HG03354 (cell line): ENCODE data around the gene ASB2.

Experiments used
- ATAC-seq: cut with Tn5 transposase; IDR thresholded peaks from one replicate; pipeline ENCODE4 v1.9.1; 2021; ENCODE audit warnings: mild to moderate bottlenecking; ENCODE audit not compliant: unreplicated experiment, poor library complexity, severe bottlenecking

Gene ASB2

DNA sequence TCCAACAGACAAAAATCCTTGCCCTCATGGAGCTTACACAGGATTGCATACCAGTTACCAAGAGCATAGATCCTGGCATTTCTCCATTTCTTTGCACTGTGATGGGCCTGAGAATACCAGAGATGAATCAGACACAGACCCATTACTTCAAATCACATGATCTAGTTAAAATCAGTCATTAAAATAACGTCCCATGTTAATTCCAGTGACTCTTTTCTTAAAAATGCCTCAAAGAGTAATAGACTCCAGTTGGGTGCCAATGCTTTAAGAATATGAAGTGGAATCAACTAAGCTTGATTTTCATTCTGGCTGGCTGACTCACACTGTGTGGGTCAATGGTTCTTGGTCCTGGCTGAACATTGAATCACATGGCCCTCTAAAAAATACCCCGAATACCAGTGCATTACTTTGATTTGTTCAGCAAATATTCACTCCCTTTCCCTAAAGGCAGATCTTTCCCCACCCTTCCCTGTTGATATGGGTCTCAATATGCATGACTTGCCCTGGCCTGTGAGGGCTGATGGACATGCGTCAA is 11.0 kb downstream of the ASB2 start:
- ATAC-seq, result no peak

DNA sequence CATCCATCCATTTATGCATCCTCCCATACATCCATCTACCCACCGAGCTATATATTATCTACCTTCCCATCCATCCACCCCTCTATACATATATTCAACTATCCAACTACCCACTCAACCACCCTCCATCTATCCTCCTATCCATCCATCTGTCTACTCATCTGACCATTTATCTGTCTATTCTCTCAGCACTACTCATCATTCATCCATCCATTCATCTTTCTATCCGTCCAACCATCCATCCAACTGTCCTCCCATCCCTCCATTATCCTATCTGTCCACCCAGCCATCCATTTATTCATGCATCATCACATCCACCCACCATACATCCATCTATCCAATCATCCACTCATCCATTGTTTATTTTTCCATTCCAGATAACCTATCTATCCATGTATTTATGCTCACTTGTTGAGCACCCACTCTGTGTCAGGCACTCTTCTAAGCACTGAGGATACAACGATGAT is 11.5 kb downstream of the ASB2 start:
- ATAC-seq, result no peak

- ATAC-seq, result no peak
These were observed 12.1 kb downstream of the ASB2 start for GRCh38 chr14:93964281-93964680.

DNA sequence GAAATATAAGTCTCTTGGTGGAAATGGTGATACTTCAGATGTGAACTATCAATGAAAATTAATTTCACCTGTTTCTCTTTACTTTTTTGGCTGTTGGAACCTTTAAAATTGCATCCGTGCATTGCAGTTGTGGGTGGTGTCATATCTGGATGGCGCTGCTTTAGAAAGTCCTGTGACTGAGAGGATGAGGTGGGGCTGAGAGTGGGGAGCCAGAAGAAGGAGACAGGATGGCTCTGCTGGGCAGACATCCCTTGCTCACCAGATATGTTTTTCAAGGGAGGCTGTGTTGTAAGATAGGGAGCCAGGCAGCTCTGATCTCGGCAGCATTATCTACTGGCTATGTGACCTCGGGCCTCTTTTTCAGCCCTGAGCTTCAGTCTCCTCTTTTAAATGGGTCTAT is 12.7 kb downstream of the ASB2 start:
- ATAC-seq, result no peak

- ATAC-seq, result peak; percentile 68
These were observed 13.4 kb downstream of the ASB2 start for GRCh38 chr14:93962701-93963601.

- ATAC-seq, result no peak
These were observed 14.8 kb downstream of the ASB2 start for GRCh38 chr14:93961620-93962019.

- ATAC-seq, result no peak
These were observed 15.5 kb downstream of the ASB2 start for GRCh38 chr14:93960774-93961438.

- ATAC-seq, result no peak
These were observed 16.3 kb downstream of the ASB2 start for GRCh38 chr14:93960108-93960475.

DNA sequence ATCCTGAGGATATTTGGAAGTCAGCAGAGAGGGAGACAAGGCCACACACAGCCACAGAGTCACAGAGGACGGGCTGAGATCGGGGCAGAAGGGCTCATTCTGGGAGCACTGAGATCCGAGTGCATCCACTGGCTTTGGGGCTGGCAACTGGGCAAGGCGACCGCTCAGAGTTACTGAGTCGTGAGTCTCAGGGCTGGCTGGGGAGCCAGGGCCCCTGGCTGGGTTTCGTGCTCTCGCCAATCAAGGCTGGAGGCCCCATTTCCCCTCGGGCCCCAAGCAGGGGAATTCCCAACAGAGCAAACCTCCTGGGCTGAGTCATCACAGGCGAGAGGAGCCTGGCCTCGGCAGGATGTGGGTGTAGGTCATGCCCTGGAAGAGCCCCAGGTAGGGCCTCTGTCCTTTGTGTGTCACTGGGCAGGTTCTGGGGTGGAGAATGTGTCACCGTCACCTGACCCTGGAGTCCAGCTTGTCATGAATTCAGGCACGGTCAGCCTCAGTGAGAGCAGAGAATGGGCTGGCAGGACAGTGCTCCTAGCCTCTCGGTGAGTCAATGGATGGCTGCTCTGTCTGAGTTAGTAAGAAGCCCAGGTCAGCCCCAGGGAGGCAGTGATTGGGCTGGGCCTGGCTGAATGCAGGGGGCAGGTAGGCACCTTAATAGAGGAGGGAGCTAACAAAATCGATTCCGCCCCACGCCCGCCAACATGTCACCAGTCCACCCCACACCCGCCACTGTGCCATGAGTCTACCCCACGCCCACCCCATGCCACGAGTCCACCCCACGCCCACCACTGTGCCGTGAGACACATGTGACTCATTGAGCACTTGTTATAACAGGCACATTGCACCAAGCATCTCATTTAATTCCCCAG is 16.9 kb downstream of the ASB2 start:
- peak; percentile 70 for ATAC-seq

GRCh38 chr14:93958567-93959238 is 17.7 kb downstream of the ASB2 start:
- ATAC-seq, result no peak

DNA sequence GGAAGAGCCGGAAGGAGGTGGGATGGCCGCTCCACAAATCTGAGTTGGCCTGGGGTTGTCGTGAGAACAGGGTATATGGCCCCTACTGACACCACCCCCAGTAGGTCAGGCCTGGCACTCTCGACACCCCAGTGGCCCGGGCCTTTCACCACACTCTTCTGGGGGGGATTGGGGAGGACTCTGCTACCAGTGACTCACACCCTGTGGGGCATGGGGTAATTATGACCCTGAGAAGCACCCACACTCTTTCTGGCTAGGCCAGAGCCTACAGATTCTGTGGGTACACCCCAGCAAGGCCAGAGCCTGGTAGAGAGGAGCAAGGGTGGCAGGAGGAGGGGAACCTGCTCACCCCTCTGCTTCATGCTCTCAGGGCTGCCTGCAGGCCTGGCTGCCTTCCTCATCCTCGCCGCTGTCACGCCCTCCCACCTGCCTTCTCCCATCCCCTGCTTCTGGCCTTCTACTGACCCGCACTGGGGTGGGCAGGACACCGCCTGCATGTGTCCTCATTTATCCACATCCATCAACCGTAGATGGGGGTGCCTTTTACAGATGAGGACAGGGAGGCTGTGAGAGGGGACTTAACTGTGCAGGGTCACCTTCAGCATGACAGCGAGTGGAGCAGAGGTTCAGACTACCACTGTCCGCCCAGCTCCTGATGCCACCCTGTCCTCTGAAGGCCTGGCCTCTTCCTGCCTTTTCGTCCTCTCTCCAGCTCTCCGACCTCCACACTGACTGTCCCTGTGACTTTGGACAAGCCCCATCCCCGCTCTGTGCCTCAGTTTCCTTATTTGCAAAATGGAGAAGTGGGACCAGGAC is 18.4 kb downstream of the ASB2 start:
- ATAC-seq, result no peak

GRCh38 chr14:93957333-93957710 is 19.0 kb downstream of the ASB2 start:
- ATAC-seq, result no peak

DNA sequence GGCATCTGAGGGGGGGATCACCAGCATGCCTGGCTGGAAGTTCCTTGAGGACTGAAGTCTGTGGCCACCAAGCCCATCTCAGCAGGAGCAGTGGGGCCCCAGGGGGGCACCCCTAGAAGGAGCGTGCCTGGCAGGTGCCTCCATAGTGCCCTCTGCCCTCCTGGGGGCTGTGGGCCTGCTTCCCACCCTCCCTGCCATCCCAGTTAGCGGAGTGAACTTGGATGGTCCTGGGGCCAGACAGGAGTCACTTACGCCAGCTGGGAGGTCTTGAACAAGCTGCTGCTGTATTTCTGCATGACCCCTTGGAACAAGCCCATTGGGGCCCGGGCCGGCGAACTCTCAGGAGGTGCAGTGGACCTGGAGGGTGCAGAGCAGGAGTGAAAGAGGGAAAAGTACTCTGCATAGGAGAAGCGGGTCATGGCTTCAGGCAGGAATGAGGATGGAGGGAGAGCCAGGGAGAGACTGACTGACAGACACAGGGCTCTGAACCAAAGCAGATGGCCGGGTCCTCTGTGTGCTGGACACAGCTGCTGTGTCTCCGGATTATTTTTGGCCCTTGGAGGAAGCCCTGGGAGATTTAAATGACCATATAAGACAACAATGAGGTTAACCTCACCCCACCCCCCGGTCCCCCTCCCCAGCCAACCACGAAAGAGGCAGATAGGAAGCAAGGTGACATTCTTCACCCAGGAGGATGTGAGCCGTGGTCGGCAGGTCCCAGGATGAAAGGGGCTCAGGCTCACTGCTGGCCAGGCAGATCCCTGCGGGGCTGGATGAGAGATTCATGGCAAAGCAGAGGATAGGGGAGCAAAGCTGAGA is 19.6 kb downstream of the ASB2 start:
- no peak for ATAC-seq

GRCh38 chr14:93955850-93956481 is 20.4 kb downstream of the ASB2 start:
- no peak for ATAC-seq

GRCh38 chr14:93954900-93955849 is 21.2 kb downstream of the ASB2 start:
- peak; percentile 40 for ATAC-seq

DNA sequence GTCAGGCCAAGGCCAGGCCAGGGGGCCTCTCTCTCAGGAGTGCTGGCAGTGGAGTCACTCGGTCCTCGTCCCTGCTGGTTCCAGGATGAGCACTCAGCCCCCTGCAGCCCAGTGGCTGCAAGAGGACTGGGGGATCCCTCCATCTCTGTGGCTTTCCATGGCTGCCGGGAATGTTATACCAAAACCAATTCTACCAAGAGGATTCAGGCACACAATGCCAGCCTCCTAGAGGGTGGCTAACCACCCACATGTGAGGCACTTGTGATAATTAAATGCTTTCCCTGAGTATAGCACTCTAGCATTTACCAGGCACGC is 21.9 kb downstream of the ASB2 start:
- no peak for ATAC-seq
